ENCODE results near the gene PAPOLB.

- TF ChIP-seq CTCF (conservative IDR thresholded peaks at IDR 0.05), result no peak
- TF ChIP-seq EZH2 (IDR thresholded peaks at IDR 0.05; ENCODE audit: low read depth), result no peak
Observed at GRCh38 chr7:4873071-4873944, 11.5 kb upstream of the PAPOLB start.

Data from PC-9 (cell line).